Measurements from ENCODE around the gene FRMD3. TPM values are rescaled to one million over a fixed set of nuclear protein-coding genes. Genes with fewer than 3 reads are reported as not detected.

The FRMD3 gene
- total and polyA plus RNA-seq, 7 experiments from 2014 or later, result 0.85 to 2.5 (median 0.97) TPM; not detected in 1

GRCh38 chr9:83208065-83208850, 329.9 kb downstream of the FRMD3 start:
- CTCF ChIA-PET, result no interaction called here
- peaks cover 0 to 6% (median 0%) of the 10 kb centered on the region in 11 donors for H3K9me3 Mint-ChIP-seq
- Histone ChIP-seq H3K27ac (ENCODE audit: low read depth, low read length) (no peak overlapping the region), H3K4me1 (ENCODE audit: control insufficient read depth in 2 of 2, insufficient read depth in 2 of 2, low read length in 2 of 2) (no peaks in the 10 kb centered on the region), H3K4me3 (ENCODE audit: low read length) (no peak overlapping the region), H3K9me3 (ENCODE audit: control insufficient read depth in 2 of 3, low read length in 3 of 3) (no peaks in the 10 kb centered on the region), H3K27me3 (ENCODE audit: control insufficient read depth in 2 of 2, insufficient read depth in 2 of 2, low read length in 2 of 2) (no peaks in the 10 kb centered on the region), H3K36me3 (ENCODE audit: control insufficient read depth in 2 of 3, insufficient read depth in 3 of 3, low read length in 3 of 3) (no peaks in the 10 kb centered on the region)
- POLR2A ChIA-PET, result no interaction called here
- H3K4me1 Mint-ChIP-seq, result peaks cover 0 to 1% (median 0%) of the 10 kb centered on the region in 7 donors
- ATAC-seq, result no peak
- no peak overlapping the region for H3K27ac Mint-ChIP-seq
- DNase-seq, result no peak
- H3K36me3 Mint-ChIP-seq, result no peaks in the 10 kb centered on the region
- peaks cover 0 to 16% (median 6%) of the 10 kb centered on the region in 5 donors for H3K27me3 Mint-ChIP-seq
- no peak overlapping the region for H3K4me3 Mint-ChIP-seq
- intact Hi-C loops (cut with micrococcal nuclease), result no loop called here

DNA sequence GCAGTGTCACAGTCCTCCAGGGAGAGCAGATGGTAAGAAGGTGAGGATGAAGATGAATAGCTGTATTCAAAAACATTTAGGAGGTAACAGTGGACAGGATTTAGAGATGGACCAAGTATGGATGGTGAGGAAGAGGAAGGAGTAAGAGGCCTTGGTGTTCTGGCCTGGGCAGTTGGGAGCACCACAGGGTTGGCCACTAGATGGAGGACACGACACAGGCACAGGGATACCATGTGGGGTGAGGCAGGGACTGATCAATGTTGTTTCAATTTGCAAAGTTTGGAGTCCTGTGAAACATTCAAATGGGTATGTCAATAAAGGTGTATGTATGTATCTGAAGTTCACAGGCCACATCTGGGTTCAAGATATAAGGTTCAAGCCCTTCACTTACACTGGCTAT, 334.2 kb downstream of the FRMD3 start:
- Mint-ChIP-seq H3K9me3 (peaks cover 0 to 6% (median 0%) of the 10 kb centered on the region in 11 donors), H3K27ac (no peak overlapping the region), H3K27me3 (peaks cover 0 to 11% (median 6%) of the 10 kb centered on the region in 5 donors), H3K4me3 (no peak overlapping the region), H3K4me1 (peaks cover 0 to 1% (median 0%) of the 10 kb centered on the region in 7 donors), H3K36me3 (no peaks in the 10 kb centered on the region)
- no peak for ATAC-seq
- POLR2A ChIA-PET, result no interaction called here
- Histone ChIP-seq H3K9me3 (ENCODE audit: control insufficient read depth in 2 of 3, low read length in 3 of 3) (no peaks in the 10 kb centered on the region), H3K27me3 (ENCODE audit: control insufficient read depth in 2 of 2, insufficient read depth in 2 of 2, low read length in 2 of 2) (no peaks in the 10 kb centered on the region), H3K4me3 (ENCODE audit: low read length) (no peak overlapping the region), H3K36me3 (ENCODE audit: control insufficient read depth in 2 of 3, insufficient read depth in 3 of 3, low read length in 3 of 3) (no peaks in the 10 kb centered on the region), H3K27ac (ENCODE audit: low read depth, low read length) (no peak overlapping the region), H3K4me1 (ENCODE audit: control insufficient read depth in 2 of 2, insufficient read depth in 2 of 2, low read length in 2 of 2) (no peaks in the 10 kb centered on the region)
- intact Hi-C loops (cut with micrococcal nuclease), result no loop called here
- CTCF ChIA-PET, result no interaction called here
- no peak for DNase-seq

DNA sequence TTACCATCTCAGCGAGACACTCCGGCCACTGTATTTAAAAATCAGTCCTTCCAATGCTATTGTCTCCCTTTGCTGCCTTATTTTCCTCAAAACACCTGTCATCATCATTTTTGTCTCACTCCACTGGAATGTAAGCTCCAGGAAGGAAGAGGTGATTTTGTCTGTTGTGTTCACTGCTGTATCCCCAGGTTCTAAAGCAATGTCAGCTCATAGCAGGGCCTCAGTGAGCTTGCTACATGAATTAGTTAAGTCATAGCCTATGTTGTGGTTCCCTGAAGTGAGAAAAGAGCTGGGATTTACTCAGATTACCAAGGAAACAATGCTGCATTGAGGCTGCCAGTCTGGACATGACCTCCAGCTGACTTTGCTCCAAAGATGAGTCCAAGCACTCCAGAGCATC, 337.7 kb downstream of the FRMD3 start:
- CTCF ChIA-PET, result no interaction called here
- intact Hi-C loops (cut with micrococcal nuclease), result no loop called here

GRCh38 chr9:83199832-83200231, 338.4 kb downstream of the FRMD3 start:
- H3K36me3 Mint-ChIP-seq, result no peaks in the 10 kb centered on the region

More for the DNA sequence above, 337.7 kb downstream of the FRMD3 start:
- H3K4me3 Mint-ChIP-seq, result no peak overlapping the region
- Histone ChIP-seq H3K4me1 (ENCODE audit: control insufficient read depth in 2 of 2, insufficient read depth in 2 of 2, low read length in 2 of 2) (no peaks in the 10 kb centered on the region), H3K4me3 (ENCODE audit: low read length) (no peak overlapping the region), H3K27me3 (ENCODE audit: control insufficient read depth in 2 of 2, insufficient read depth in 2 of 2, low read length in 2 of 2) (no peaks in the 10 kb centered on the region), H3K27ac (ENCODE audit: low read depth, low read length) (no peak overlapping the region), H3K9me3 (ENCODE audit: control insufficient read depth in 2 of 3, low read length in 3 of 3) (no peaks in the 10 kb centered on the region), H3K36me3 (ENCODE audit: control insufficient read depth in 2 of 3, insufficient read depth in 3 of 3, low read length in 3 of 3) (no peaks in the 10 kb centered on the region)
- DNase-seq, result no peak
- POLR2A ChIA-PET, result no interaction called here
- H3K27ac Mint-ChIP-seq, result no peak overlapping the region
- peaks cover 4 to 19% (median 6%) of the 10 kb centered on the region in 5 donors for H3K27me3 Mint-ChIP-seq
- peaks cover 0 to 6% (median 0%) of the 10 kb centered on the region in 11 donors for H3K9me3 Mint-ChIP-seq
- H3K4me1 Mint-ChIP-seq, result peaks cover 0 to 1% (median 0%) of the 10 kb centered on the region in 7 donors
- no peaks in the 10 kb centered on the region for H3K36me3 Mint-ChIP-seq
- ATAC-seq, result no peak

GRCh38 chr9:83199240-83199639, 339.0 kb downstream of the FRMD3 start:
- Histone ChIP-seq H3K27ac (ENCODE audit: low read depth, low read length) (no peak overlapping the region), H3K4me3 (ENCODE audit: low read length) (no peak overlapping the region), H3K27me3 (ENCODE audit: control insufficient read depth in 2 of 2, insufficient read depth in 2 of 2, low read length in 2 of 2) (no peaks in the 10 kb centered on the region), H3K9me3 (ENCODE audit: control insufficient read depth in 2 of 3, low read length in 3 of 3) (no peaks in the 10 kb centered on the region), H3K36me3 (ENCODE audit: control insufficient read depth in 2 of 3, insufficient read depth in 3 of 3, low read length in 3 of 3) (no peaks in the 10 kb centered on the region), H3K4me1 (ENCODE audit: control insufficient read depth in 2 of 2, insufficient read depth in 2 of 2, low read length in 2 of 2) (no peaks in the 10 kb centered on the region)
- Mint-ChIP-seq H3K4me1 (peaks cover 0 to 1% (median 0%) of the 10 kb centered on the region in 7 donors), H3K27me3 (peaks cover 4 to 19% (median 12%) of the 10 kb centered on the region in 5 donors), H3K27ac (no peak overlapping the region), H3K9me3 (peaks cover 0 to 6% (median 0%) of the 10 kb centered on the region in 11 donors), H3K36me3 (no peaks in the 10 kb centered on the region), H3K4me3 (no peak overlapping the region)
- intact Hi-C loops (cut with micrococcal nuclease), result no loop called here
- POLR2A ChIA-PET, result no interaction called here
- CTCF ChIA-PET, result no interaction called here
- ATAC-seq (no peak), DNase-seq (no peak)

More at GRCh38 chr9:83199832-83200231, 338.4 kb downstream of the FRMD3 start:
- DNase-seq, result no peak
- Histone ChIP-seq H3K4me1 (ENCODE audit: control insufficient read depth in 2 of 2, insufficient read depth in 2 of 2, low read length in 2 of 2) (no peaks in the 10 kb centered on the region), H3K27me3 (ENCODE audit: control insufficient read depth in 2 of 2, insufficient read depth in 2 of 2, low read length in 2 of 2) (no peaks in the 10 kb centered on the region), H3K4me3 (ENCODE audit: low read length) (no peak overlapping the region), H3K36me3 (ENCODE audit: control insufficient read depth in 2 of 3, insufficient read depth in 3 of 3, low read length in 3 of 3) (no peaks in the 10 kb centered on the region), H3K27ac (ENCODE audit: low read depth, low read length) (no peak overlapping the region), H3K9me3 (ENCODE audit: control insufficient read depth in 2 of 3, low read length in 3 of 3) (no peaks in the 10 kb centered on the region)
- H3K4me3 Mint-ChIP-seq, result no peak overlapping the region
- ChIA-PET CTCF (no interaction called here), POLR2A (no interaction called here)
- H3K27me3 Mint-ChIP-seq, result peaks cover 4 to 19% (median 11%) of the 10 kb centered on the region in 5 donors
- ATAC-seq, result no peak
- intact Hi-C loops (cut with micrococcal nuclease), result no loop called here
- H3K27ac Mint-ChIP-seq, result no peak overlapping the region
- peaks cover 0 to 6% (median 0%) of the 10 kb centered on the region in 11 donors for H3K9me3 Mint-ChIP-seq
- peaks cover 0 to 1% (median 0%) of the 10 kb centered on the region in 7 donors for H3K4me1 Mint-ChIP-seq

DNA sequence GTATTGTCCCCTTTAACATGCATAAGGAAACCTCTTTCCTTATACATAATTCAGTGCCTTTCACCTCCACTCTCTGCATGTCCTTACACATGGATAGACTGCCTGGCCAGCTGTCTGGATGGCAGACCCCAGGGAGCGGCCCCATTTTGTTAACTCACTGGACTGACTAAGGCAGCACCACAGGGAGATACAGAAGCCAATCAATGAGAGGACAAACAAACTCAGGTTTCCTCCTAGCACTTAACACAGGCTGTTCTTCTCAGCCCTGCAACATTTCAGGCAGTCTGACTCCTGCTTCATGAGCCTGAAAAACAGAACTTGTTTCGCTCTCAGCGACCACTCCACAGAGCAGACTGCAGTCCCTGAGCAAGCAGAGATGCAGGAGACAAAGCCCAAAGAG, 339.8 kb downstream of the FRMD3 start:
- no peak for DNase-seq
- no peak for ATAC-seq
- H3K27me3 Mint-ChIP-seq, result peaks cover 4 to 17% (median 15%) of the 10 kb centered on the region in 5 donors
- H3K9me3 ChIP-seq (ENCODE audit: control insufficient read depth in 2 of 3, low read length in 3 of 3), result no peaks in the 10 kb centered on the region
- H3K4me3 Mint-ChIP-seq, result no peak overlapping the region
- no peak overlapping the region for H3K4me3 ChIP-seq (ENCODE audit: low read length)
- no peaks in the 10 kb centered on the region for H3K36me3 Mint-ChIP-seq
- intact Hi-C loops (cut with micrococcal nuclease), result no loop called here
- H3K36me3 ChIP-seq (ENCODE audit: control insufficient read depth in 2 of 3, insufficient read depth in 3 of 3, low read length in 3 of 3), result no peaks in the 10 kb centered on the region
- no peaks in the 10 kb centered on the region for H3K27me3 ChIP-seq (ENCODE audit: control insufficient read depth in 2 of 2, insufficient read depth in 2 of 2, low read length in 2 of 2)
- H3K4me1 Mint-ChIP-seq, result no peaks in the 10 kb centered on the region
- H3K9me3 Mint-ChIP-seq, result peaks cover 0 to 1% (median 0%) of the 10 kb centered on the region in 11 donors
- no peak overlapping the region for H3K27ac ChIP-seq (ENCODE audit: low read depth, low read length)
- no peak overlapping the region for H3K27ac Mint-ChIP-seq
- ChIA-PET CTCF (no interaction called here), POLR2A (no interaction called here)
- no peaks in the 10 kb centered on the region for H3K4me1 ChIP-seq (ENCODE audit: control insufficient read depth in 2 of 2, insufficient read depth in 2 of 2, low read length in 2 of 2)

DNA sequence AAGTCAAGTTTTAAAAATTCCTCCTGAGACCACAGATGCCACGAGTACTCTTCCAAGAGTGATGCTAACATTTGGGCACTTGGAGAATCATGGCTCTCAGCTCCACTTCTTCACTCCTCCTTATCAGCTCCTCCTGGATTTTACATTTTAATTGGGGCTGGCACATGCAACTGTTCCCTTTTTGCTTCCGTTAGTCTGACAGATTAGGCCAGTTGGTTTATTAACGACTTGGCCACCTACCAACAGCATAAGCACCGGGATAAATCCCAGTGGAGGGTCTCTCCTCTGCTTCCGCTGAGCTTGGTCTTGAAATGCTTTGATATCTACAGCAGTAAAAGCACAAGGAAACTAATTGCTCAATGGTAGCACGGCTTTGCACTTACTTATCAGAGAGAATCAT, 340.6 kb downstream of the FRMD3 start:
- Mint-ChIP-seq H3K36me3 (no peaks in the 10 kb centered on the region), H3K4me3 (no peak overlapping the region), H3K27ac (no peak overlapping the region), H3K27me3 (peaks cover 4 to 18% (median 15%) of the 10 kb centered on the region in 5 donors), H3K4me1 (no peaks in the 10 kb centered on the region), H3K9me3 (peaks cover 0 to 1% (median 0%) of the 10 kb centered on the region in 11 donors)
- Histone ChIP-seq H3K9me3 (ENCODE audit: control insufficient read depth in 2 of 3, low read length in 3 of 3) (no peaks in the 10 kb centered on the region), H3K27me3 (ENCODE audit: control insufficient read depth in 2 of 2, insufficient read depth in 2 of 2, low read length in 2 of 2) (no peaks in the 10 kb centered on the region), H3K36me3 (ENCODE audit: control insufficient read depth in 2 of 3, insufficient read depth in 3 of 3, low read length in 3 of 3) (no peaks in the 10 kb centered on the region), H3K27ac (ENCODE audit: low read depth, low read length) (no peak overlapping the region), H3K4me1 (ENCODE audit: control insufficient read depth in 2 of 2, insufficient read depth in 2 of 2, low read length in 2 of 2) (no peaks in the 10 kb centered on the region), H3K4me3 (ENCODE audit: low read length) (no peak overlapping the region)
- ChIA-PET CTCF (no interaction called here), POLR2A (no interaction called here)
- no peak for DNase-seq
- ATAC-seq, result no peak
- intact Hi-C loops (cut with micrococcal nuclease), result no loop called here
